GM18873 (cell line): Measurements from ENCODE around the gene KCNMB4.

Source experiments
- ATAC-seq: cut with Tn5 transposase; IDR thresholded peaks from one replicate; pipeline ENCODE4 v1.9.1; 2021; ENCODE audit warnings: mild to moderate bottlenecking, moderate library complexity, moderate number of reproducible peaks; ENCODE audit not compliant: unreplicated experiment, low FRiP score

KCNMB4 gene

DNA sequence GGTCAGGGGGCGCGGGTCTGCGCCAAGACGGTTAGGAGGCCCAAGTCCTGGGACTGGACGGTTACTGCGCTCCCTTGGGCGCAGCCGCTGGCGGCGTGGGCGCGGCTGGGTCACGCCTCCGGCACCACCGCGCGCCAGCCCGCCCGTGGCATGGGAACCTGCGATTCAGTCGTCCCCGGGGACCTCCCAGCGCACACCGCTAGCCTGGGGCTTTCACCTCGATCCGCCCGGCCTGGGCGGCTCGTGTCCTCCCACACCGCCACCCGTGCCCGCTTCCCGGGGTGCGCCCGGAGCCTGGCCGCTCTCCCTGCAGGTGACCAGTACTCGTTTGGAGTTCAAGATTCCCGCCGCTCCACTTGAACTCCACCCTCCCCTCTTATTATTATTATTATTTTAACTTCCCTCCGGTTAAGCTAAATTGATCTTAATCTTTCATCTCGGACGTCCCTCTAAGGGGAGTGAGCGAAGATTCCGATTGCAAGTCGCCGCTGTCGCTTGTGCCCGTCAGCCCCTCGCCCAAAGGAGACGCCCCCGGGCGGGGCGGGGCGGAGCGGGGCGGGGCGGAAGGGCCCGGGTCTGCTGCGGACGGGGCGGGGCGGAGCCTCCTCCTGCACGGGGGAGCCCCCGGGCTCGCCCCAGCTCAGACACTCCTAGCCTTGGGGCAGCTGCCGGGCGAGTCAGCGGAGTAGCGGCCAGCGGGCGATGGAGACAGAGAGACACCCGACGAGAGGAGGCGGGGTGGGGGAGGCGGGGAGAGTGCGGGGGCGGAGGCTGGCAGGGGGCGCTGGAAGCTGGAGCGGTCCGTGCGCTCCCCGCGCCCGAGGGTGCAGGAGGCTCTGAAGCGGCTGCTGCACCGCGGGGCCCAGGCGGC lies at the start of gene KCNMB4:
Gene KCNMB4, plus strand, starts transcription at position 643 of the 871 bp plus-strand sequence. CDS start 445 bp downstream, outside the sequence.
- ATAC-seq, result peak; percentile 57

GRCh38 chr12:70317781-70318180 lies 48.3 kb upstream of the KCNMB4 start:
- ATAC-seq, result peak; percentile 94

DNA sequence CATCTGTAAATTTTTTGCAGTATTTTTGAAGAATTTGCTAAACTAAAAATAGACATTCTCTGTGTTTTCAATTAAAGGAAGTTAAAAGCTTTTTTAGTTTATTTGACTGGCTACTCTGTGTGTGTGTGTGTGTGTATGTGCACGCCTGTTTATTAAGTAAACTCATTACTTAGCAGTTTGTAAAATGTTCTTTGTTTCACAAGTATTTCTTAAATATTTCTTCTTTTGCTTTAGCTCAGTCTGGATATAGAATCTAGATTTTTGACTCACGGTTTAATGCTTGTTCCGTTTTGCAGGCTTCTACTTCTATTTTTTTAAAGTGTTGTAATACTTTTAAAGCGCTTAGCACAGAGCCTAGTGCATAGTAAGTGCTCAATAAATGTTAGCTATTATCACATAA lies 46.5 kb upstream of the KCNMB4 start:
- no peak for ATAC-seq

- no peak for ATAC-seq
Measured at GRCh38 chr12:70321191-70321590, 44.9 kb upstream of the KCNMB4 start.

- no peak for ATAC-seq
Measured at GRCh38 chr12:70327541-70327940, 38.5 kb upstream of the KCNMB4 start.

- ATAC-seq, result no peak
Measured at GRCh38 chr12:70329728-70330127, 36.4 kb upstream of the KCNMB4 start.

DNA sequence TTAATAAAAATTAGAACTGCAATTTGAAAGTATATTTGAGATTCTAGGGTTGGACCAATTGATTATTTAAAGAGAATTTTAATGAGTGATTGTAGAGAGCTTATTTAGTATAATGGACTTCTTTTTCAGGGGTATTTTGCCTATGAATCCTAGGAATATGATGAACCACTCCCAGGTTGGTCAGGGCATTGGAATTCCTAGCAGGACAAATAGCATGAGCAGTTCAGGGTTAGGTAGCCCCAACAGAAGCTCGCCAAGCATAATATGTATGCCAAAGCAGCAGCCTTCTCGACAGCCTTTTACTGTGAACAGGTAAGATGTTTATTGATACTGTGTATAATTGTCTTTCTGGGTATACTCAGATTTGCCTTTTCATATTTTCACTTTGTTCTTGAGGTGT lies 35.9 kb upstream of the KCNMB4 start:
- ATAC-seq, result no peak

DNA sequence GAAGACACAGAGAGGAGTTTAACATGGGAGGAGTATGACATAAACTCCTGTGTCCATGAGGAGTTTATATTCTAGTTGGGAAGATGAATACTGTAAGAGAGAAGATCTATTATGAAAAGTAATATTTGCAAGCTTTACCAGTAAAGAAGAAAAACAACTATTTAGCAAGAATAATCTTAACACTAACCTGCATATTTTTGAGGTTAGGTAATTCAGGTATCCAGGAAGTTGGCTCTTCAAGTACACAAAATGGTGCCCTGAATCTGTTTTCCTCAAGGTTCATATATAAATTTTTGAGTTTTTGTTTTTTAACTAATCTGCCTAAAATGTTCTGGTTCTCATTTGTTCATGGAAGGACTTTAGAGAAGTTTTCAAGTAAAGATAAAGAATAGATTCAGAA lies 33.9 kb upstream of the KCNMB4 start:
- ATAC-seq, result no peak

- no peak for ATAC-seq
Measured at GRCh38 chr12:70334742-70335141, 31.3 kb upstream of the KCNMB4 start.

DNA sequence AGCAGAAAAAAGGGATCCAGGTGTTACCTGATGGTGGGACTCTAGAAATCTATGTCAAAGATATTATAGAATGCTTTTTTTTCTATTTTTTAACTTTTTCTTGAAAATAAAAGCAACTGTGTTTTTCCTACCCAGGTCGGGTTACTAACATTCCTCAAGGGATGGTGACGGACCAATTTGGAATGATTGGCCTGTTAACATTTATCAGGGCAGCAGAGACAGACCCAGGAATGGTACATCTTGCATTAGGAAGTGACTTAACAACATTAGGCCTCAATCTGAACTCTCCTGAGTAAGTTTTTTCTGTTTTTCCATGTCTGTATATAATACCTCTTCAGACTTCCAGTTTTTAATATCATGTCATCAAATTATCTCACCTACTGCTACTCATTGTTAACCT lies 27.6 kb upstream of the KCNMB4 start:
- no peak for ATAC-seq

DNA sequence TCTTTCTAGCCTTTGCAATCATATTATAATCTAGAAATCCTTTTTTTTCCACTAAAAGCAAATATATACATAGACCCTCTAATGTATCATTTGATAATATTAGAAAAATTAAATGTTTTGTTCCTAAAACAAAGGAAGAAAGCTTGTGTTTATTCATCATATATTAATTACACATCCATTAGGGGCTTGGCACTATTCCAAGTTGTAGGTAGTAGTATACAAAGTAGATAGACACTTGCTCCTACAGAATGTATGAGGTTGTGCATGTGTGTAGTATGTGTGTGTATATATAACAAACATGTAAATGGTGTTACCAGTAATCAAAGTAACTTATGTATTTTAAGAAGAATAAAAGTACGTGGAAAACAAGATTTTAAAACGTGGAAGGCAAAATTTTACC lies 15.0 kb upstream of the KCNMB4 start:
- no peak for ATAC-seq

DNA sequence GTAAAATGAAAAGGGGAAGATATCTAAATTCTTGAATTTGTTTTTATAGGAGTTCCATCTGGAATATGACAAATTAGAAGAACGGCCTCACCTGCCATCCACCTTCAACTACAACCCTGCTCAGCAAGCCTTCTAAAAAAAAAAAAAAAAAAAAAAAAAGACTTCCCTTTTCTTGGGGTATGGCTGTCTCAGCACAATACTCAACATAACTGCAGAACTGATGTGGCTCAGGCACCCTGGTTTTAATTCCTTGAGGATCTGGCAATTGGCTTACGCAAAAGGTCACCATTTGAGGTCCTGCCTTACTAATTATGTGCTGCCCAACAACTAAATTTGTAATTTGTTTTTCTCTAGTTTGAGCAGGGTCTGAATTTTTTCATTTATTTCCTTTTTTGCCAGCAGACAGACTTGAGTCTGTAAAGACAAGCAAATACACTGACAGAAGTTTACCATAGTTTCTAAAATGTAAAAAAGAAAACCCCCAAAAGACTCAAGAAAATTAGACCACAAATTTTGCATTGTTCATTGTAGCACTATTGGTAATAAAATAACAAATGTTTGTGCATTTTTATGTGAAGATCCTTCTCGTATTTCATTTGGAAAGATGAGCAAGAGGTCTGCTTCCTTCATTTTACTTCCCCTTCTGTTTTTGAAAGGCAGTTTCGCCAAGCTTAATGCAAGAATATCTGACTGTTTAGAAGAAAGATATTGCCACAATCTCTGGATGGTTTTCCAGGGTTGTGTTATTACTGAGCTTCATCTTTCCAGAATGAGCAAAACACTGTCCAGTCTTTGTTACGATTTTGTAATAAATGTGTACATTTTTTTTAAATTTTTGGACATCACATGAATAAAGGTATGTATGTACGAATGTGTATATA lies 12.1 kb upstream of the KCNMB4 start:
- ATAC-seq, result no peak

DNA sequence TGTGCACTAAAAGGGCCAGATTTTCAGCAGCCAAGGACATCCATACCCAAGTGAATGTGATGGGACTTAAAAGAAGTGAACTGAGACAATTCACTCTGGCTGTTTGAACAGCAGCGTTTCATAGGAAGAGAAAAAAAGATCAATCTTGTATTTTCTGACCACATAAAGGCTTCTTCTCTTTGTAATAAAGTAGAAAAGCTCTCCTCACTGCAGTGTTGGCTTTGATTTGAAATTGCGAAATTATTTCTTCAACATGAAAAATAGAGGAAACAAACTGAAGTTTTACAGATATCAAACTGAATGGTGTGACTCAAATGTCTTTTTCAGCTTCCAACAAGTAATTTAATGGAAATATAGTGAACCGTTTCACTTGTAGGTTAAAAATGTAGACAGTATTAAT lies 11.3 kb upstream of the KCNMB4 start:
- no peak for ATAC-seq

GRCh38 chr12:70355972-70356371 lies 10.1 kb upstream of the KCNMB4 start:
- no peak for ATAC-seq

DNA sequence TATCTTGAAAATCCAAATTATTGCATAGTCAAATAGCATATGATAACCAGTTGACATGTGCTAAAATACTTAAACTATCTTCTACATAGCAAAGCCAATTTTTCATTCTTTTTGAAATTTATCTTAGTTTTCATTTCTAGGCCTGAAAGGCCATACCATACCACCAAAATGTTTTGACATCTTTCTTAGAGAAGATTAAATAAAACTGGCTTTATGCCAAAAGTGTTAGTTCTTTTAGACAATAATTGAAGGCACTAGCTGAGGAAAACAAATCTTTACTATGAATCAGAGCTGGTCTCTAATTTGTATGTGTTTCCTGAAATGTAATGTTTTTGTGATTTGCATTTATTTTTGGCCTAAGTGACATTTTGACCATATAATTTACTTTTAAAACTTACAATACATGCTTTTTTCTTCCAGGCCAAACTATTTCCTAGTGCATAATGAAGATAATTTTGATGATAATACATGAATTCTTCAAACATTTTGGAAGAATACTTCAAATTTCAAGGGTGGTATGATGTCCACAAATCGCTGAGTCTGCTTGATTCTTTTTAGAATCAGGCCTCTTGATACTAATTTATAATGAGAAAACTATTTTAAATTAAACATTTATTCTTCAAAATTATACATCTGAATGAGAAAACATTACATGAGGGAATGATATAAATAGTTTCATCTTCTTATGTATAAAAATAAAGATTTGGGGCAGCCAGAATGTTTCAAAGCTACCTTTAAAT lies 6.5 kb upstream of the KCNMB4 start:
- no peak for ATAC-seq

GRCh38 chr12:70360218-70360617 lies 5.9 kb upstream of the KCNMB4 start:
- no peak for ATAC-seq

GRCh38 chr12:70364695-70365397 lies 1.2 kb upstream of the KCNMB4 start:
- no peak for ATAC-seq

- ATAC-seq, result no peak
Measured at GRCh38 chr12:70365398-70365647, 767 bp upstream of the KCNMB4 start.

GRCh38 chr12:70366581-70367257 lies 629 bp downstream of the KCNMB4 start:
- ATAC-seq, result peak; percentile 38
